ENCODE measurements around the gene DENND1A.

DENND1A gene

DNA sequence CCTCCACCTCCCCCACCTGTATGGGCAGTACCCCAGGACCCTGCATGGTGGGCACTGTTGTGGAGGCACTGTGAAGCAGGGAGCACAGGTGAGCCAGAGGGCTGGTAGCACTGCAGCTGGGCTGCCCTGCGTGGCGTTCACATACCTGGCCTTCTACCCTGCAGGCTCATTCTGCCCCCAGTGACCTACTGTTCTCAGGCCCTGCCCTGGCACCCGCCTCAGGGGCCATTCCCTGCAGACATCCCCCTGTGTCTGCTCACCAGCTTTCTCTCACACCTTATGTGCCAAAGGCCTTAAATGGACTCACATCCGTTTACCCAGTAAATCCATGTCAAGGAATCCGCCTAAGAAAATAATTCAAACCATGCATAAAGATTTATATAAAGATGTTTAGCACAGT, 377.4 kb downstream of the DENND1A start:
- DNase-seq, result no peak

DNA sequence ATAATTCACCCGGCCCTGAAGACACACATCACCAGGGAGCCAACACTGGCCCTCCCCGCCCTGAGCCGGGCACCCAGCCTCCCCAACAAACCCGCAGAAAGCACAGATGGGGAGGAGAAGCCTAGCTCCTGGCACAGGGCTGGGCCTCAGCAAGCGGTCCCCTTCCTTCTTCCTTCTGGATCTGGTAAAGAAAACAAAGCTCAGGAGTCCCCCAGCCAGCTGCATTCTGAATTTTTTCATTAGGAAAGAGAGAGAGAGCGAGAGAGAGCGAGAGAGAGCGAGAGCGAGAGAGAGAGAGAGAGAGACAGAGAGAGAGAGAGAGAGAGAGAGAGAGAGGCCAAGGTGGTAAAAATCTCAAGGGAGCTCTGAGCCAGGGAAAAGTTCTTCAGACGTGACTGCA, 378.2 kb downstream of the DENND1A start:
- no peak for DNase-seq

DNA sequence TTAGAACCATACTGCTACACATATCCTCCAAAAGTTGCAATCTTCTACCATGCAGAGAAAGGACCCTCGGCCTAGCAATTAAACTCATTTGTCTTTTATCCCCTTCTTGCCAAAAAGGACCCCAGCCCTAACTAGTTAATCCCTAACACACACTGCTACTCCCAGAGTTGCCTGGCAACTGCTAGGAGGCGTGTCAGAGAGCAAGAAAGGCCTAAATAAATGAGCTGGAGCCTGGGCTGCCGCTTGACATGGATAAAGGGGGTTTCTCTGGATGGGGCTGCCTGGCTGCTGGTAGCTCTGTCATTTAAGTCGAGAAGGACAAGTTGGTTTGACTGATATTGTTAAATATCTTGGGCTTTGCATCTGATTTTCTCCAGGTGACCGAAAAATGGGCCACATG, 379.1 kb downstream of the DENND1A start:
- DNase-seq, result no peak

DNA sequence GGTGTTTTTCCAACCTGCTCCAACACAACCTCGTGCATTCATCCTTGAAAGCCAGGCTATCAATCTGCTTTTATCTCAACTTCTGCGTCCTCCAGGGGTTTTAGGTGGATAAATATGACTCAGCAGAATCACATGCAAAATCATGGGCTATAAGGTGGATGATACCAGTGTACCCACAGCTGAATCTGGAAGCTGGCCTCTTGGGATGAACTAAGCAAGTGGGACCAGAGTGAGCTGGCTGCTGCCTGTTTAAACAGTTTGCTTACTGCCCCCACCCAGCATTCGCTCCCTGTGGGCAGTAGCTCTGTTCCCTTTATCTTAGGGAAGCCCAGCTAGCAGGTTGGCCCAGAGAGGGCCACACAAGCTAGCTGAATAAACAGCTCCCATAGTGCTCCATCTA, 379.9 kb downstream of the DENND1A start:
- DNase-seq, result no peak

DNA sequence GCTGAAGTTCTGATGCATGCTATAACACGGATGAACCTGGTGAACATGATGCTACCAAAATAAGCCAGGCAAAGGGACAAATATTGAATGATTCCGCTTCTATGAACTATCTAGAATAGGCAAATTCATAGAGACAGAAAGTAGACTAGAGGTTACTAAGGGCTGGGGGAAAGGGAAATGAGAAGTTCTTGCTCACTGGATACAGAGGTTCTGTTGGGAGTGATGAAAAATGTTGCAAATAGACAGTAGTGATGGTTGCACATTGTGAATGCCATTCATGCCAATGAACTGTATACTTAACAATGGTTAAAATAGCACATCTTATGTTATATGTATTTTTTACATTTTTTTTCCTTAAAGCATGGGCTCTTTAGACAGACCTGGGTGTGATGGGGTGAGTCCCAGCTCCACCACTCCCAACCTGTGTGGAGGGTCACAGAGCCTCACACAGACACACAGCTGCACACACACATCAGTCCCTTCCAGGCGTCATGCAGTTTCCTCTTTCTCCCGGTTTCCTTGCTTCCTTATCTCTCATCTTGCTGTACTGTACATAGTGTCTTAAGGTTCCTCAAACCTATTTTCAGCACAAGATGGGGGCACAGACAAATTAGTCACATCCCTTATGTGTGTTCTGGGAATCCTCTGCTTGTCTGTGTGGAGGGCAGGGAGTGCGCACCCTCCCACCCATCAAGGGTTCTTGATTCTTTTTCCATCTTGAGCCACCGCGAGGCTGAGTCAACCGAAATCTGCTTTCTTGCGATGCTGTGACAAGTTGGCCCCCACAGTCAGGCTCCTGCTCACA, 381.0 kb downstream of the DENND1A start:
- DNase-seq, result no peak

DNA sequence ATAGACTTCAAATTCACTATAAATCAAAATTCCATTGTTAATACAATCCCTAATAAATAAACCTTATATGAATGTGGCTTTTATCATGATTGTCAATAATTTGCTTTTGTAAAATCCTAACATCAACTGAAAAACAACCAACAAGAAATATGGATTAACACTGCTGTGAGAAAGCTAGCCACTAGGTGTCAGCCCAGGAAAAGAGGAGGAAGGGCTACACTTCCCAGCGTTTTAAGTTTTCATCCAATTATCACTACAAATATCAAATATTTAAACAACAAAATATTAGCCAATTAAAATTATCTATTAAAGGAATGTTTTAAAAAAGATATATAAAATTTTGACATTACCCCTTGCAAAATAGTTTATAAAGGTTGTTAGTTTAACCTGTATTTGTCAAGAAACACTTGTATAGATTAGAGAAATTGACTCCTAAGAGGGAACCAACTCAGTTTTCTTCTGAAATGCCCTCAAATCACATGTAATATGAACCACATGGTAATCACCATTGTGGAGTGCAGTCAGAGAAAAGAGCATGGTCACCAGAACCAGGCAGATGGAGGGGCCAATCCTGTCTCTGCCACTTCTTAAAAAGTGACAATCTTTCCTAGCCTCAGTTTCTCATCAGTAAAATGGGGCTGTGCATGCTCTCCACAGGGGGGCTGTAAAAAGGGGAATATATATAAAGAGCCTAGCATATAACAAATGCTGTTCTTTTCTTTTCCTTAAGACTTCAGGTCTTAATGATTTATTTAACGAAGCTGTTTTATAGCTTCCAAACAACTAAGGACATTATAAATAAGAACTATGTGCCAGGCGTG, 385.7 kb downstream of the DENND1A start:
- DNase-seq, result peak; percentile 28

DNA sequence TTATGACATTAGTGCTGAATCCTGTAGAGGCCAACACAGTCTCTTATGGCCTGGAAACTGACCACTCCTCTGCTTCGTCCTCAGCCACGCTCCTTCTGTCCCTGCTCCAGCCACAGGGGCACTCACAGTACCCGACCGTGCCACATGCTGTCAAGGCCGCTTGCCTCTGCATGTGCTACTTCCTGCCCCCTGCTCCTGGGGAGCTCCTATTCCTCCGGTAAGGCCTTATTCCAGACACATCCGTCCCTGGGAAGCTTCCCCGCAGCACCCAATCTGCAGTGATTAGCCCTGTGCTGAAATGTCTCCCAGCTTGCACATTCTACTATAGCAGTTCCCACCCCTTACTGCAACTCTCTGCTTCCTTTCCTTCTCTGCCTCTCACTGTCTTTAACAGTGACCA, 386.4 kb downstream of the DENND1A start:
- no peak for DNase-seq

DNA sequence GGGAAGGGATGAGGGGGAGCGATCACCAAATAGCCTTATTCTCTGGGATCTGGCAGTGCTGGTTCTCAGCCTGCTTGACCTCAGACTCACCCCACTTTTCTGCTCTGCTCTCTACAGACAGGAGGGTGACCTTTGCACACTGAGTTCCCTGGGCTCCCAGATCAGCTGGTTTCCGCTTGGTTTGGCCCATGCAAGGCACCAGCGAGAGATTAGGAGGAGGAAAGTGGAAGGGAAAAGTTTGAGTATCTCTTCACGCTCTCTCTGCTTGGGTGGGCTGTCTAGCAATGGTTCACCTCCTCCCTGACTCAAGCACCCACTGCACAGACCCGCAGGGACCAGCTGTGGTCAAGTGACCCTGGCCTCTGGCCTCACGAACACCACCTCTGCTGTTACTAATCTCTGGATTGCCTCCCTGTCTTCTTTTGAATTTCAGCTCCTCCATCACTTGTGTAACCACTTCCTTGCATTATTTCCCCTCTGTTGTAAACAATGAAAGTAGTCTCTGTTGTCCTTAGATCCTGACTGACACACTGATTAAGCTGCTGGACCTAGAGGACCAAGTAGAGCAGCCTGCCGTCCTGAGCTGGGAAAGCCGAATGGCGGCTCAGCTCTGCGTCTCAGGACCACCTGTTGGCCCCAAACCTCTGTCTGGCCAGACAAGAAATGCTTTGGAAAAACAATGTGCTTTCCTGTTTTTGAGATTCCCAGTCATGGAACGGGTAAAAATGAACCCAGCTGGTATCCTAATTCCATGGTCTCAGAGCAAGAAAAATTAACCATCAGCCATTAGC, 387.3 kb downstream of the DENND1A start:
- DNase-seq, result no peak

DNA sequence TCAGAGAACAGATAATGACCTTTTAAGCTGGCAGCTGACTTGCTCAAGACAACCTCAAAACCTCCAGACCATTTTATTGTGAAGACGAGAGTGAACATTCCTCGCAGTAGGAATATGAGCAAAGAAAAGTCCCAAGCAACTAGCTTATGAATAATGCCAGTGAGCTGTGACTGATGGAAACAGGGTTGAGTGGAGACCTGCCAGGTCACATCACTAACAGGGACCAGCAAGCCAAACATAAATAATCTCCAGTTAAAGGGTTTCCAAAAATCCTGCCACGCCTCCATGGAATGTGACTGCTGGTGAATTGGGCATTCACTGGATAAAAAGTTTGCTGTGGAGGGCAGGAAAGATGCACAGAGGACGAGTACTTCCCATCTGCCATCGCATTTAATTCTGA, 388.5 kb downstream of the DENND1A start:
- DNase-seq, result no peak

DNA sequence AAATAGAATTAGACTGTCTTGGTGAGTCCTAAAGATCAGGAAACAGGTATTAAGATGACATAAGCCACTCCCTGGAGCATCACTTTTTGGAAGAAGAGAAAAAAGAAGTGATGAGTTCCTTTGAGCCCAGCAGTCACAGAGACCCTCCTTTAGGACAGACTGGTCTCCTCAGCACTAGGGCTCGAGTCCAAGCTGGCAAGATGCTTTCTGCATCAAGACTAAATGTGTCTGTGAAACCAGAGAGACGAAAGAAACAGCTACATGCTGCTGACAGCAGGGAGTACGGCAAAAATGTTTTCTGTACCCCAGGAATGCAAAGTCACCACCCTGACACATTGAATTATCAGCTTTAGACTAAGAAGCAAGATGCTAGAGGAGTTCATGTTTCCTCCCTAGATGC, 389.5 kb downstream of the DENND1A start:
- no peak for DNase-seq

DNA sequence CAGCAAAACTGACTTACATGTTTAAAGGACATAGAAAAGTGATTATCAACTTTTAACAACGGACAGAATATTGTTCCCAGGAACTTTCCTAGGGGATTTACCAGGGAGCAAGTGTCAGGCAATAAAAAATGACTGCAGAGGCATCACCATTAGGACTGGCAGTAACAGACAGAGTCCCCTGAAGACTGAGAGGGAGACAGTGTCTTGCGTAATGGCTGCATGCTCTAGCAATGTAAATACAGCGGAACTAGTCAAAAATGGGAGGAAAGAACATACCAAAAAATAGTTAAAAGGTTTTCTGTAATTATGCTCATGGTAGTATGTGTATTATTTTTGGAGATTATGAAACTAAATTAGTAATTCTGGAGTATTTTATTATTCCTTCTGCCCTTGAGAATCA, 392.1 kb downstream of the DENND1A start:
- DNase-seq, result no peak

DNA sequence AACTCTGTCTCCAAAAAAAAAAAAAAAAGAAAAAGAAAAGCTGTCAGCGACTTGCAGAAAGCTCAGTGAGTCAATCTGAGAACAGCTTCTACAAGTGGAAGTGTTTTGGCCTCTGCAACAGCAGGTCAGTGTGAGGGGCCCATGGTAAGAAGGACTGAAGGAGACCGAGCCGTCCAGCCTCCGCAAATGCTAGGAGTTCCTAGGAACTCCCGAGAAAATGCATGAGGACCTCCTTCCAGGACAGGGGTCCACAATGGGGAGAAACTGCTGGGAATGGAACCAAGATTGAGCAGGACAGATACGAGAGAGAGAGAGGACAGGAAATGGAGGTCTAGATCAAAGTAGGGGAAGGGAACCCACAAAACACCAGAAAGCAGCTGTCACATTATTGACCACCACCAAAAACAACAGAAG, 393.5 kb downstream of the DENND1A start:
- DNase-seq, result no peak

DNA sequence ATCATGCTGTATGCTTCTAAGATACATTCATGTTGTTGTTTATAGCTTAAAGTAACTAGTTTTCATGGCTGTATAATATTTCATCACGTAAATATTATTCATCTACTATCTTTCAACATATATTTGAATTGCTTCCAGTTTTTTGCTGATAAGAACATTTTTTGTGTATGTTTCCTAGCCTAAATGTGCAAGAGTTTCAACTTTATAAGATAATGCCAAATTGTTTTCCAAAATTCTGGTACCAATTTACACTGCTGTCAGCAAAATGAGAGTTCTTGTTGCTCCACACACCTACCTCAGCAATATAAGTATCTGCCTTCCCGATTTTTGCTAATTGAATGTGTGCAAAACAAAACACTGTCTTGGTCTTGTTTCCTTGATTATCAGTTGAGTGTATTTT, 395.6 kb downstream of the DENND1A start:
- no peak for DNase-seq

DNA sequence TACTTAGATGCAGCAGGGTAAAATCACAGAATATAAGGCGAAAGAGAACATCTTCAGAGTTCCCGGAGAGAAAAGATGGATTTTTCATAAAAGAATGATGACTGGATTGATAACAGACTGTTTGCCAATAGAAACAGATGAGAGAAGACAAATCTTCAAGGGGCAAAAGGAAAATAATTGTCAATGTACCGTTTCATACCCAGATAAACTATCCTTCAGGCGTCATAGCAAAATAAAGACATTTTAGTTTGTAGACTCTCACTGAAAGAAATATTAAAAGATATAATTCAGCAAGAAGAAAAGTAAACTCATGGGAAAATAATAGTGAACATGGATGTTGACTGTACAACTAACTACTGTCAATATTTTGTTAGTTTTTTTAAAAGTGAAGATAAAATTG, 399.7 kb downstream of the DENND1A start:
- DNase-seq, result no peak

DNA sequence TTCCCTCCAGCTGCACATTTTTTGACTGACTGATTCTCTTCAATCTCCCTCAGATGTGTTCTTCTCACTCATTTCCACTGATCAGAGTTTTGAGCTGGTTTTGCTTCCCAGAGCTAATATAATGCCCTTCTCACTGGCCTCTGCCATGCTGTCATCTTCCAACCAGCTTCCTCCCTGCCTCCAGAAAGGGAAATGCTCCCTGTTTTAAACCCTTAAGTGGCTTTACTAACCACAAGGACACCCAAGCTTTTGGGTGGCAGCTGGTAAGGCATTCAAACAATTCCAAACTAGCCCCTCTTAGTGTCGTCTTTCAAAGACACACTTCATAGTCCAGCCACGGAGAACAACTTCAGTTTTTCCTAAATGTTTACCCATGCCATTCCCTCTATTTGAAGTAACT, 401.4 kb downstream of the DENND1A start:
- no peak for DNase-seq

DNA sequence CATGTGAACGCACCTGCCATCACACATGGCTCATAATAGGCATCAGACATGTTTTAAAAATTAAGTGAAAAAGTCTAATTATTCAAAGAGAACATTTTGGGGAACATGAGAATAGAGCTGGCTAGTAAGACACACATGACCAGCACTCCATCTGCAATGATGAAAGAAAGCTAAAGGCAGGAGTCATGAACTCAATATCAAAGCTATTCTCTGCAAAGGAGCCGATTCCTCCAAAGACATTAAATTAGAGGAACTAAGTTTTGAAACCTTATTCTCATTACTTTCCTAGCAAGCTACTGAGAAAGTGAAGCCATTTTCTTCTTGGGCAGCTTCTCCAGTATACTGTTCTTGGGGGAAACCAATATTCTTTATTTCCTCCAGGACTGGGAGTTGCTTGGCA, 401.9 kb downstream of the DENND1A start:
- no peak for DNase-seq

DNA sequence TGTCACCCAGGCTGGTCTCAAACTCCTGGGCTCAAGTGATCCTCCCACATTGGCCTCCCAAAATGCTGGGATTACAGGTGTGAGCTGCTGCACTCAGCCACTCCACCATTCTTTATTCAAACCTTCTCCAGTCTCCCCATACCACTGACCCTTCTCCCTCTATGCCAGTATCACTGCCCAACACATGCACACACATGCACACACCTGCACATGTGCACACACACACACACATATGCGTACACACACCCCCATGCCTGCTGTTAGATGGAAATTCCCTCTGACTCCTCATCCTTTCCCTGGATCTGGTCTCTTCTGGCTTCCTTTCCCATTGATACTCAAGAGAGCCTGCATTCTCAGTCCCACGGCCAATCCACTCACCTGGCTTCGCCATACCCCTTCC, 404.0 kb downstream of the DENND1A start:
- DNase-seq, result no peak

DNA sequence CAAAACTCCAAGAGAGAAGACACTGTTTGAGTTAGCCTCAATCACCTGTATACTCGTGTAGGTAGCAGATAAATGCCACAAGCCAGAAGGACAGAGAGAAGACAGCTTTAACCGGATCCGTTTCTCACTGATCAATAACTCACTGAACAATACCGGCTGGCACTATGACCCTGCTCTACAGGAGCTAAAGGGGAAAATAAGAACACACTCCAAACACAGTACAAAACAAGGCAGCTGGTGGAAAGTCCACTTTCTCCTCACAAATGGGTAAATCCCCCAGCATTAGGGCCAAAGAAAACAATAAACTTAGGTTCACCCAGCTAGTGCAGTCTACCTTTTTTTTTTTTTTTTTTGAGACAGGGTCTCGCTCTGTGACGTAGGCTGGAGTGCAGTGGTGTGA, 404.5 kb downstream of the DENND1A start:
- no peak for DNase-seq

DNA sequence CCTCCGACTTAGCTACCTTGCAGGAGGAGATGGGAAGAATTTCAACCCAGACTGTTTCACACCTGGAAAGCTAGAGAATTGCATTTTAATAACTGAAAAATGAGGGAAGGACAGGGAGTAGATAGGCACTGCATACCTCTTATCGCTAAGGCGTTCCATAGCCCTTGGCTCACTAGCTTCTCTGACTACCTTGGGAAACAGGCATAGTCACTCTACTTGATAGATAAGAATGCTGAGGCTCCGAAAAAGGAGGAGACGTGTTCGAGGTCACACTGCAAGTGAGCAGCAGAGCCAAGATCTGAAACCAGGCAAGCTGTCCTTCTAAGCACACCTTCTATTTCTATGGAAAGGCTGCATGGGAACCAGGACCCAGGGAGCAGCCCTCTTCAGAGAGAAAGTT, 405.1 kb downstream of the DENND1A start:
- no peak for DNase-seq

DNA sequence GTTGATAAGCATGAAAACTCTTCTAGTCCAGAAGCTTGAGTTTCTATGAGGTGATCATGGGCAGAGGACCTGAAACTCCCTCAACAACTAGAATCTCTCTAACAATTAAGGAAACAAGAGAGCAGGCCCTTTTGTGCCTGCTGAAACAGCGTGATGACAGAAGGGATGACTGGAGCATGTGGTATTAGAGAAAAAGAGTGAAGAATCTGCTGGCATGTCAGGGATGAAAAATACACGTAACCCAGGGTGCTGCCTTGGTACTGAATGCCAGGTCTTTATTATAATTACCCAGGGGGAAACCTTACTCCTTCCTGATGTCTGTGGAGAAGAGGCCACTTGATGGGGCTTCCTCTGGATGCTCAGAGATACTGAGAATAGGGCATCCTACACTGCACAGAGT, 406.1 kb downstream of the DENND1A start:
- no peak for DNase-seq

DNA sequence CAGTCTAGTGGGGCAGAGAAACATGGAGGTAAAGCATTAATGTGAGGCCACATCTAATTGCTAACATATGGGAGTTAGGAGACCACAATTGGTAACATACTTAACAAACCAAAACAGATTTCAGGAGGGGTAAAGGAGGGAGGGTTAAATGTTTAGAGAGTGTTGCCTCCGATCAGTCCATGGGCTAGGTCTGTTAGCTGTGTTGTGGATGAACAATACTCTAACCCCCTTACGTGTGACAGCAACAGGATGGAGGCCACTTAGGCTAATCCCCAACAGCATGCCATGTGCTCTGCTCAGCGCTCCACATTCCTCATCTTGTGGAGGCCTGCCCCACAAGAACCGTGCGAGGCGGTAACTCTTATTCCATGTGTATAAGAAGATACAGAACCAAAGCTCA, 406.9 kb downstream of the DENND1A start:
- no peak for DNase-seq

DNA sequence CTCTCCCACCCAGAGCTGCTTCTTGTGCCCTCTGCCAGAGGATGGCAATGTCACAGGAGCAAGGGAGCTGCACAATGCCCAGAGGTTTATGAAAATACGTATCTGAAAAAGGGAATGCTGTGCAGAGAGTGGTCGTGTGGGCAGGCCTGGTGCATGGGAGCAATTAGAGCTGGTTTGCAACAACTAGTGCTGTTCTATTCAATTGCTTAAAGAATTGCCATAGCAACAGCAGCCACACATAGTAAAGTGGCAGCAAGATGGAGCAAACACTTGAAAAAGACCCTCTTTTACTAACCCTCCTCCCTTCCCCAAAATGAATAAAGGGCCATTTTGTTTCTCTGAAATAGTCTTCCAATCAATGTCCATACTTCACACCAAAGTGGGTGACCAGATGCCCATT, 407.7 kb downstream of the DENND1A start:
- no peak for DNase-seq

DNA sequence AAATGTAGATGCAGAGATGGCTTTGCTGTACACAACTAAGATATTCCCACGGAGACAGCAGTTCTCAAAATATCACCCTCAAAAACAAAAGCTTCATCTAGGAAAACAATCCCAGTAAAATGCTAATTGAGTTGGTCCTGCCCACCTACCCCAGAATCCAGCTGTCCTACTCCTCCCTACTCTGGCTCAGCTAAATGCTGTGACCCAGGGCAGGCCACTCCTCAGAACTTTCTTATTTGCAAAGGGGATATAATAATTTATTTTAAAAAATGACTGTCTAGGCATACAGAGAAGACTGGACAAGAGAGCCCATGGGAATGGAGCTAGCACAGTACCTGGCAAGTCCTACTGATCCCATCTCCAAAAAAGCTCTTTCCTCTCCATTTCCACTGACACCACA, 411.6 kb downstream of the DENND1A start:
- no peak for DNase-seq

DNA sequence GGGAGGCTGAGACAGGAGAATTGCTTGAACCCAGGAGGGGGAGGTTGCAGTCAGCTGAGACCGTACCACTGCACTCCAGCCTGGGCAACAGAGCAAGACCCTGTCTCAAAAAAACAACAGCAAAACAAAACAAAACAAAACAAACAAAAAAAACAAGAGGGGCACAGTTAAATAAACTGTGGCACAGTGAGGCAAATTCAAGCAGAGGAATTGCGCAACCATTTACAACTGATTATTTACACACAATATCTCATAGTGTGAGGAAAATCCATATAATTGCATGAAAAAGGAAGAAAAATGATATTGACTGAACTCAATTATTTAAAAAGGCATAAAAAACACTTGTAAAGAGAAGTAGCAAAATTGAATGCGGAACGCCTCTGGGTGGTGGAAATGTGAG, 412.4 kb downstream of the DENND1A start:
- DNase-seq, result no peak

Data from CD4-positive, alpha-beta T cell treated with Interleukin-12 subunit alpha and Interleukin-12 subunit beta, for 1 hour (primary cell).